Measurements from ENCODE around the gene TANC1.
A peak's percentile ranks its signal among the peaks of the same experiment; 100 is the strongest.
"Not testable (repeated sequence)": the region's sequence is repeated elsewhere in the genome, so short reads cannot be mapped to it uniquely, and the experiment has no call there.

Gene TANC1

DNA sequence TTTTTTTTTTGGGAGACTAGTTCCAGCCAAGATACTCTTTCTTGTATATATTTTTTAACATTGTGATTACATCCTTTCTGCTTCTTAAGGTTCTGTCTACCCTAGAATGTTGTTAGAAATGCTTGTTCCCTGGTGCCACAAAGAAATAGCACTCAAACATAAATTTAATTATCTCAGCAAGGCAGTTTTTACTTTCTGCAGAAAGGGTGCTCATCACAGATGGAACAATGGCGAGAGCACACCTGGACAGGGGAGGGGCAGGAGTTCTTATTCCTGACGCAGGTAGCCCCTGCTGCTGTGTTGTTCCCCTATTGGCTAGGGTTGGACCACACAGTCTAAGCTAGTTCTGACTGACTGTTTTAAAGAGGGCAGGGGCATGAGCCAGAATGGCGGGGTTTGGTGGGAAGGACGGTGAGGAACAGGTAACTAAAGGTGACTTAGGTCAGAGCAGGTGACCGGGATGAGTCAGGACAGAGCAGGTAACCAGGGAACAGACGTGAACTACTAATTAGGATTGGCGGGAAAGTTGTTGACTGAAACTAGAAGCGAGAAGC lies 127.9 kb downstream of the TANC1 start:
- H3K4ac ChIP-seq (ENCODE audit: low read depth, low read length); H3K79me2 ChIP-seq (ENCODE audit: control insufficient read depth, insufficient read depth, low read length, poor library complexity); H3K4me2 ChIP-seq (ENCODE audit: low read length); H2AFZ ChIP-seq (ENCODE audit: insufficient read depth, low read length, poor library complexity); H3K9me3 ChIP-seq (ENCODE audit: insufficient read depth, low read depth, low read length); H3K79me1 ChIP-seq (ENCODE audit: low read length); DNase-seq; H3K27me3 ChIP-seq (ENCODE audit: insufficient read depth, low read length); H2BK5ac ChIP-seq (ENCODE audit: low read depth, low read length, poor library complexity); H3K18ac ChIP-seq (ENCODE audit: low read length); H3K4me1 ChIP-seq (ENCODE audit: control insufficient read depth in 1 of 2, insufficient read depth in 2 of 2, low read length in 2 of 2); H3K9ac ChIP-seq (ENCODE audit: low read length); H3K36me3 ChIP-seq (ENCODE audit: control insufficient read depth in 1 of 2, insufficient read depth in 2 of 2, low read length in 2 of 2); H3K27ac ChIP-seq (ENCODE audit: low read depth, low read length); H3K14ac ChIP-seq (ENCODE audit: low read length); H2AK5ac ChIP-seq (ENCODE audit: low read length); H4K8ac ChIP-seq (ENCODE audit: low read depth, low read length); H4K12ac ChIP-seq (ENCODE audit: low read depth, low read length); H3K23ac ChIP-seq (ENCODE audit: low read length); H2BK120ac ChIP-seq (ENCODE audit: insufficient read depth, low read length, poor library complexity); H3K4me3 ChIP-seq (ENCODE audit: low read depth, low read length): not testable (repeated sequence)
- Histone ChIP-seq H2BK12ac (ENCODE audit: low read length) (peak overlapping the region; percentile 1), H4K91ac (ENCODE audit: low read depth, low read length) (peak overlapping the region; percentile 51)
- WGBS (ENCODE audit: extremely low coverage, insufficient coverage, insufficient read length), result no CpG with 5 or more reads among the region's 8 CpGs

GRCh38 chr2:159096901-159097300 lies 128.5 kb downstream of the TANC1 start:
- H3K23ac ChIP-seq (ENCODE audit: low read length), result no peak overlapping the region
- no peak overlapping the region for H3K4me2 ChIP-seq (ENCODE audit: low read length)
- H2BK120ac ChIP-seq (ENCODE audit: insufficient read depth, low read length, poor library complexity), result no peak overlapping the region
- H4K8ac ChIP-seq (ENCODE audit: low read depth, low read length), result no peak overlapping the region
- no CpG with 5 or more reads among the region's 1 CpG for WGBS (ENCODE audit: extremely low coverage, insufficient coverage, insufficient read length)
- no peak overlapping the region for H3K9ac ChIP-seq (ENCODE audit: low read length)
- H2AK5ac ChIP-seq (ENCODE audit: low read length), result no peak overlapping the region
- H3K4ac ChIP-seq (ENCODE audit: low read depth, low read length), result no peak overlapping the region
- no peaks in the 10 kb centered on the region for H3K27me3 ChIP-seq (ENCODE audit: insufficient read depth, low read length)
- peak overlapping the region; percentile 35 for H2BK5ac ChIP-seq (ENCODE audit: low read depth, low read length, poor library complexity)
- peaks cover 2% of the 10 kb centered on the region for H3K79me2 ChIP-seq (ENCODE audit: control insufficient read depth, insufficient read depth, low read length, poor library complexity)
- H3K4me1 ChIP-seq (ENCODE audit: control insufficient read depth in 1 of 2, insufficient read depth in 2 of 2, low read length in 2 of 2), result peaks cover 2 to 10% of the 10 kb centered on the region in 2 experiments
- no peak overlapping the region for H2AFZ ChIP-seq (ENCODE audit: insufficient read depth, low read length, poor library complexity)
- H3K79me1 ChIP-seq (ENCODE audit: low read length), result peaks cover 4% of the 10 kb centered on the region
- H4K12ac ChIP-seq (ENCODE audit: low read depth, low read length), result no peak overlapping the region
- H4K91ac ChIP-seq (ENCODE audit: low read depth, low read length), result no peak overlapping the region
- H3K27ac ChIP-seq (ENCODE audit: low read depth, low read length), result no peak overlapping the region
- peak overlapping the region; percentile 76 for H2BK12ac ChIP-seq (ENCODE audit: low read length)
- peaks cover 0 to 3% of the 10 kb centered on the region in 2 experiments for H3K36me3 ChIP-seq (ENCODE audit: control insufficient read depth in 1 of 2, insufficient read depth in 2 of 2, low read length in 2 of 2)
- H3K18ac ChIP-seq (ENCODE audit: low read length), result peak overlapping the region; percentile 79
- H3K9me3 ChIP-seq (ENCODE audit: insufficient read depth, low read depth, low read length), result peaks cover 3% of the 10 kb centered on the region
- DNase-seq, result no peak
- no peak overlapping the region for H3K4me3 ChIP-seq (ENCODE audit: low read depth, low read length)
- H3K14ac ChIP-seq (ENCODE audit: low read length), result no peak overlapping the region

DNA sequence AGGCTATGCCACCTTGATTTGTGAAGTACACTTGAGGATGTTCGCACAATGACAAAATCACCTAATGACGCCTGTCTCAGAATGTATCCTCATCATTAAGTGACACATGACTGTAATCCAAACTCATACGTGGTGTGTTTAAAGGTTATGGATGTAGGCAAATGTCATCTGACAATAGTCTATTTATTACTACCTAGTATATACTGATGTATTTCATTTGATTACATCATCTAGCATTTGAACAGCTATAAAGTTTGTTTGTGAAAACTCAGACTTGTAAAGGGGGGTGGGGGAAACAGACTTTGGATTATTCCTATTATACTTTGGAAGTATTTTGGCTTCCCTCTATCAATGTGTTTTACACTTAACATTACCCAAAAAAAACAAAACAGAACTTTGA lies 129.9 kb downstream of the TANC1 start:
- Histone ChIP-seq H3K4me3 (ENCODE audit: low read depth, low read length) (no peak overlapping the region), H3K9me3 (ENCODE audit: insufficient read depth, low read depth, low read length) (peaks cover 3% of the 10 kb centered on the region), H3K36me3 (ENCODE audit: control insufficient read depth in 1 of 2, insufficient read depth in 2 of 2, low read length in 2 of 2) (peaks cover 0 to 3% of the 10 kb centered on the region in 2 experiments), H3K4ac (ENCODE audit: low read depth, low read length) (no peak overlapping the region), H2BK5ac (ENCODE audit: low read depth, low read length, poor library complexity) (no peak overlapping the region), H3K27me3 (ENCODE audit: insufficient read depth, low read length) (no peaks in the 10 kb centered on the region), H3K9ac (ENCODE audit: low read length) (no peak overlapping the region), H2BK120ac (ENCODE audit: insufficient read depth, low read length, poor library complexity) (no peak overlapping the region), H3K79me2 (ENCODE audit: control insufficient read depth, insufficient read depth, low read length, poor library complexity) (peaks cover 2% of the 10 kb centered on the region), H3K4me2 (ENCODE audit: low read length) (no peak overlapping the region), H3K27ac (ENCODE audit: low read depth, low read length) (no peak overlapping the region), H3K4me1 (ENCODE audit: control insufficient read depth in 1 of 2, insufficient read depth in 2 of 2, low read length in 2 of 2) (peaks cover 2 to 10% of the 10 kb centered on the region in 2 experiments), H3K14ac (ENCODE audit: low read length) (no peak overlapping the region), H2BK12ac (ENCODE audit: low read length) (no peak overlapping the region), H2AK5ac (ENCODE audit: low read length) (no peak overlapping the region), H4K8ac (ENCODE audit: low read depth, low read length) (no peak overlapping the region), H4K91ac (ENCODE audit: low read depth, low read length) (no peak overlapping the region), H4K12ac (ENCODE audit: low read depth, low read length) (no peak overlapping the region), H3K23ac (ENCODE audit: low read length) (no peak overlapping the region), H2AFZ (ENCODE audit: insufficient read depth, low read length, poor library complexity) (no peak overlapping the region), H3K18ac (ENCODE audit: low read length) (no peak overlapping the region), H3K79me1 (ENCODE audit: low read length) (peaks cover 4% of the 10 kb centered on the region)
- DNase-seq, result no peak
- WGBS (ENCODE audit: extremely low coverage, insufficient coverage, insufficient read length), result no CpG with 5 or more reads among the region's 3 CpGs

- no CpG with 5 or more reads among the region's 3 CpGs for WGBS (ENCODE audit: extremely low coverage, insufficient coverage, insufficient read length)
- DNase-seq, result peak; percentile 53 to 86
- Histone ChIP-seq H3K79me1 (ENCODE audit: low read length) (peaks cover 4% of the 10 kb centered on the region), H3K4me1 (ENCODE audit: control insufficient read depth in 1 of 2, insufficient read depth in 2 of 2, low read length in 2 of 2) (peaks cover 2 to 10% of the 10 kb centered on the region in 2 experiments), H3K18ac (ENCODE audit: low read length) (no peak overlapping the region), H2BK5ac (ENCODE audit: low read depth, low read length, poor library complexity) (no peak overlapping the region), H3K4ac (ENCODE audit: low read depth, low read length) (no peak overlapping the region), H2BK12ac (ENCODE audit: low read length) (no peak overlapping the region), H3K79me2 (ENCODE audit: control insufficient read depth, insufficient read depth, low read length, poor library complexity) (peaks cover 2% of the 10 kb centered on the region), H2AFZ (ENCODE audit: insufficient read depth, low read length, poor library complexity) (no peak overlapping the region), H3K23ac (ENCODE audit: low read length) (no peak overlapping the region), H2AK5ac (ENCODE audit: low read length) (no peak overlapping the region), H3K14ac (ENCODE audit: low read length) (no peak overlapping the region), H3K4me3 (ENCODE audit: low read depth, low read length) (no peak overlapping the region), H3K36me3 (ENCODE audit: control insufficient read depth in 1 of 2, insufficient read depth in 2 of 2, low read length in 2 of 2) (peaks cover 0 to 3% of the 10 kb centered on the region in 2 experiments), H4K8ac (ENCODE audit: low read depth, low read length) (no peak overlapping the region), H3K9ac (ENCODE audit: low read length) (no peak overlapping the region), H3K4me2 (ENCODE audit: low read length) (no peak overlapping the region), H2BK120ac (ENCODE audit: insufficient read depth, low read length, poor library complexity) (no peak overlapping the region), H4K12ac (ENCODE audit: low read depth, low read length) (no peak overlapping the region), H3K27ac (ENCODE audit: low read depth, low read length) (no peak overlapping the region), H3K9me3 (ENCODE audit: insufficient read depth, low read depth, low read length) (peaks cover 3% of the 10 kb centered on the region), H4K91ac (ENCODE audit: low read depth, low read length) (no peak overlapping the region), H3K27me3 (ENCODE audit: insufficient read depth, low read length) (no peaks in the 10 kb centered on the region)
Observed at GRCh38 chr2:159098921-159099411, 130.5 kb downstream of the TANC1 start.

Measured in trophoblast cell (in vitro differentiated cells and primary cell).